Measurements from ENCODE around the gene RNF7.
A peak's percentile ranks its signal among the peaks of the same experiment; 100 is the strongest.

The RNF7 gene

DNA sequence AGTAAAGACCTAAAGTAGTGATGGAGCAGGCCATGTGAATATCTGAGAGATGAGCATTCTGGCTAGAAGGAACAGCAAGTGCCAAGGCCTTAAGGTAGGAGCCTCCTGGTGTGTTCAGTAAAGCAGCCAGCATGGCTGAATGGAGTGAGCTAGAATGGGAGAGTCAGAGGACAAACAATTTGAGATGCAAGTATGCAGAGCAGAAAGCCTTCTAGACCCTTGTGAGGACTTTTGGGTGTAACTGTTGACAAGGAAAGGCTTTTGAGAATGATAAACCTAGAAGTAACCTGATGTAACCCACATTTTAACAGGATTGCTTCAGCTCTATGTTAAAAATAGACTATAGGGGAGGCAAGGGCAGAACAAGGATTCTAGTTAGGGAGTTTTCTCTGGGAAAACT lies 14.8 kb upstream of the RNF7 start:
- Mint-ChIP-seq H3K4me3 (no peak overlapping the region), H3K9me3 (no peaks in the 10 kb centered on the region), H3K4me1 (no peaks in the 10 kb centered on the region), H3K27ac (no peak overlapping the region), H3K27me3 (no peaks in the 10 kb centered on the region)
- no peak for DNase-seq
- ATAC-seq = no peak

DNA sequence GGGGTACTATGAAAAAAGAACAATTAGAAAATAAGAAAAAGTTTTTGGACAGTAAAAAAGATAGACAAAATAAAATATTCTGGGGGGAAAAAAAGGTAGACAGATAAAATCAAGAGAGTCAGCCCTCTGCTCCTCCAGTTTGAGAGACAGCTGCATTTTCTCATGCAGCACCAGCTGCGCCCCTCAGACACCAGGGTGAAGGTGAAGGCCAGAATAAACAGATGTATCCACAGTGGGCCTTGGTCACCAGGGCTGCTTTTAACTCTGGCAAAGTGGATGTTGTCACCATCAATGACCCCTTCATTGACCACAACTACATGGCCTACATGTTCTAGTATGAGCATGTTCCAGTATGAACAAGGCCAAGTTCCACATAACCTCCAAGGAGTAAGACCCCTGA lies 13.9 kb upstream of the RNF7 start:
- no peaks in the 10 kb centered on the region for H3K9me3 Mint-ChIP-seq
- H3K27ac Mint-ChIP-seq = peak overlapping the region in 1 of 2 donors; percentile 66
- no peaks in the 10 kb centered on the region for H3K27me3 Mint-ChIP-seq
- H3K4me1 Mint-ChIP-seq = no peaks in the 10 kb centered on the region
- no peak for ATAC-seq
- DNase-seq = no peak
- H3K4me3 Mint-ChIP-seq = no peak overlapping the region

DNA sequence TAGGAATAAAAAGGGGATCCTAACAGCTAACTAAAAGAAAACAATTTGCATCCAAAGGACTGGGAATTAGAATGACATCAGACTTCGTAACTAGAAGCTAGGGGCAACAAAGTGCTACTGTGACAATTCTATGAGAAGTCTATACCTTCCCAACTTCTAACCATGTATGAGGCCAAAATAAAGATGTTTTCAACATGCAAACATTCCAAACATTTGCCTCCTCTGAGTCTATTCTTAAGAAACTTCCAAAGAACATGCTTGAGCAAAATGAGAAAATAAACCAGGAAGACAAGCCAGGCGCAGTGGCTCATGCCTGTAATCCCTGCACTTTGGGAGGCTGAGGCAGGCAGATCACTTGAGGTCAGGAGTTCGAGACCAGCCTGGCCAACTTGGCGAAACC lies 13.1 kb upstream of the RNF7 start:
- Mint-ChIP-seq H3K27ac (no peak overlapping the region), H3K27me3 (no peaks in the 10 kb centered on the region), H3K9me3 (no peaks in the 10 kb centered on the region), H3K4me1 (no peaks in the 10 kb centered on the region), H3K4me3 (no peak overlapping the region)
- DNase-seq (no peak), ATAC-seq (no peak)

- H3K9me3 Mint-ChIP-seq = no peaks in the 10 kb centered on the region
- H3K4me1 Mint-ChIP-seq = no peaks in the 10 kb centered on the region
- H3K27ac Mint-ChIP-seq = no peak overlapping the region
- no peak for DNase-seq
- H3K4me3 Mint-ChIP-seq = no peak overlapping the region
- no peaks in the 10 kb centered on the region for H3K27me3 Mint-ChIP-seq
- no peak for ATAC-seq
These were observed 11.6 kb upstream of the RNF7 start for GRCh38 chr3:141726483-141726882.

- Mint-ChIP-seq H3K27me3 (no peaks in the 10 kb centered on the region), H3K9me3 (no peaks in the 10 kb centered on the region), H3K4me3 (no peak overlapping the region), H3K27ac (no peak overlapping the region), H3K4me1 (no peaks in the 10 kb centered on the region)
- no peak for ATAC-seq
- DNase-seq = no peak
These were observed 9.7 kb upstream of the RNF7 start for GRCh38 chr3:141728355-141728892.

GRCh38 chr3:141729240-141729639 lies 8.9 kb upstream of the RNF7 start:
- Mint-ChIP-seq H3K27me3 (no peaks in the 10 kb centered on the region), H3K9me3 (no peaks in the 10 kb centered on the region), H3K27ac (no peak overlapping the region), H3K4me1 (no peaks in the 10 kb centered on the region), H3K4me3 (no peak overlapping the region)
- no peak for DNase-seq
- ATAC-seq = no peak

GRCh38 chr3:141735176-141735575 lies 2.9 kb upstream of the RNF7 start:
- H3K27ac Mint-ChIP-seq = no peak overlapping the region
- no peaks in the 10 kb centered on the region for H3K27me3 Mint-ChIP-seq
- DNase-seq (no peak), ATAC-seq (no peak)
- no peak overlapping the region for H3K4me3 Mint-ChIP-seq
- no peaks in the 10 kb centered on the region for H3K9me3 Mint-ChIP-seq
- H3K4me1 Mint-ChIP-seq = peaks cover 10% of the 10 kb centered on the region

- H3K27ac Mint-ChIP-seq = peak overlapping the region in 1 of 2 donors; percentile 8
- no peaks in the 10 kb centered on the region for H3K27me3 Mint-ChIP-seq
- no peak overlapping the region for H3K4me3 Mint-ChIP-seq
- ATAC-seq = no peak
- H3K4me1 Mint-ChIP-seq = peaks cover 18% of the 10 kb centered on the region
- no peaks in the 10 kb centered on the region for H3K9me3 Mint-ChIP-seq
- DNase-seq = no peak
These were observed 2.2 kb upstream of the RNF7 start for GRCh38 chr3:141735770-141736465.

DNA sequence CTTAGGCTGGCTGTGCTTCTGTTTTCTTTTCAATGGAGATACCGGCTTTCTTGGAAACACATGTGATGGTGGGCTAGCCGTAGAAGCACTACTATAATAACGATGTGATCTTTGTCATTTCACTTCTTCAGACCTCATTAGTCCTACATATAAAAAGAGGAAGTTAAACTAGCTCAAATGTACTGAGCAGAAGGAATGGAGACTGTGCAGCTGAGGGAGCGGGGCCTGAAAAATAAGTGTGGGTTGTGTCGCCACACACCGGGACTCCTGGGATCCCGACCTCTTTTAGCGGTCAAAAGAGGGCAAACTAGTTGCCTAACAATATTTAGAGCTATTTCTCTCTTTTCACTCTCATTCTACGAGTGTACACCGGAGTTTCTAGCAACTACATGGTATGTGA lies 1.0 kb upstream of the RNF7 start:
- H3K27ac Mint-ChIP-seq = no peak overlapping the region
- H3K4me3 Mint-ChIP-seq = no peak overlapping the region
- no peaks in the 10 kb centered on the region for H3K9me3 Mint-ChIP-seq
- ATAC-seq = no peak
- peaks cover 26% of the 10 kb centered on the region for H3K4me1 Mint-ChIP-seq
- DNase-seq = no peak
- no peaks in the 10 kb centered on the region for H3K27me3 Mint-ChIP-seq

DNA sequence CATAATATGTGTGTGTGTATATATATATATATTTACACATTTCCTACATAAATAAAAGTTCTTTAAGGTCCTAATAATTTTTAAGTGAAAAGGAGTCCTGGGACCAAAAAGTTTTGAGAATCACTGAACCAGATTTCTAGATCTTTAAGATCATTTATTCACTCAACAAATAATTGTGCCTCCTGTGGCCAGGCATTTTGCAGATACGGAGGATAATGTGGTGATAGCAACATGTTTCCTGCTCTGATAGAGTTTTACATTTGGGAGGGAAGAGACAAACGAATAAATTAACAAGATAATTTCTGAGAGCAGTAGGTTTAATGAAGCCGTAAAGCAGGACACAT lies 448 bp upstream of the RNF7 start:
- peak overlapping the region; percentile 100 for H3K27ac Mint-ChIP-seq
- ATAC-seq = no peak
- H3K27me3 Mint-ChIP-seq = no peaks in the 10 kb centered on the region
- peak overlapping the region; percentile 98 to 100 for H3K4me3 Mint-ChIP-seq
- H3K4me1 Mint-ChIP-seq = peaks cover 32% of the 10 kb centered on the region
- no peak for DNase-seq
- H3K9me3 Mint-ChIP-seq = no peaks in the 10 kb centered on the region

- Mint-ChIP-seq H3K4me3 (peak overlapping the region; percentile 98 to 100), H3K27me3 (no peaks in the 10 kb centered on the region), H3K9me3 (no peaks in the 10 kb centered on the region), H3K27ac (peak overlapping the region; percentile 100), H3K4me1 (peaks cover 41% of the 10 kb centered on the region)
- DNase-seq (no peak), ATAC-seq (no peak)
These were observed 829 bp downstream of the RNF7 start for GRCh38 chr3:141738891-141739363.

DNA sequence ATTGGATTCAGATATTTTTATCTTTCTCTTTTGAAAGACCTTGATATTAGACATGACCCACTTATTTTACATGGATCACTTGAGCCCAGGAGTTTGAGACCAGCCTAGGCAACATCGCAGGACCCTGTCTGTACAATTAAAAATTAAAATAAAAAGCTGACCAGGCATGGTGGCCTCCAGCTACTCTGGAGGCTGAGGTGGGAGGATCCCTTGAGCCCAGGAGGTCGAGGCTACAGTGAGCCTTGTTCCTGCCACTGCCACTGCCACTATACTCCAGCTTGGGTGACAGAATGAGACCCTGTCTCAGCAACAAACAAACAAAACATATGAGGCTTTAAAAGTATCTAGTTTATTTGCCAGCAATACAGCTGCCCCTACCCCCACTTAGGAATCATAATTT lies 1.6 kb downstream of the RNF7 start:
- peaks cover 49% of the 10 kb centered on the region for H3K4me1 Mint-ChIP-seq
- peak overlapping the region; percentile 98 to 100 for H3K4me3 Mint-ChIP-seq
- no peaks in the 10 kb centered on the region for H3K27me3 Mint-ChIP-seq
- no peak for DNase-seq
- ATAC-seq = no peak
- peak overlapping the region; percentile 40 to 100 for H3K27ac Mint-ChIP-seq
- no peaks in the 10 kb centered on the region for H3K9me3 Mint-ChIP-seq

DNA sequence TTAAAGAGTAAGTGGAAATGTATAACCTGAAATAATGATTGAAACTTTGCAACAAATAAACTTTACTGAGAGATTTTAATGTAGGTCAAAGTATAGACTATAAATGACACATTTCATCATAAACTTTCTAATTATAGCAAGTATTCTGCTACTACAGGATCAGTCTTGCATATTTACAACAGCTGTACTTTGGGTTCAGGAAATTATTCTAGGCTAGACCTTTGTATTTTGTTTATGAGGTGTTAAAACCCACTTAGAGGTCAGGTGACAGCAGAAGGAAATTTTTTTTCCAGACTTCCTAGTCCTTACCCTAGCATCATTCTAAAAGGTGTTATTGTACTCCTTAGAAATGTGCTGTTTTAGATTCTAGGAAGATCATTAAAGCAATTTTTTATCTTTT lies 2.3 kb downstream of the RNF7 start:
- DNase-seq = no peak
- ATAC-seq = no peak
- Mint-ChIP-seq H3K27me3 (no peaks in the 10 kb centered on the region), H3K4me3 (peak overlapping the region; percentile 98 to 100), H3K9me3 (no peaks in the 10 kb centered on the region), H3K27ac (no peak overlapping the region), H3K4me1 (peaks cover 51% of the 10 kb centered on the region)

GRCh38 chr3:141743305-141743704 lies 5.2 kb downstream of the RNF7 start:
- no peak overlapping the region for H3K4me3 Mint-ChIP-seq
- no peak overlapping the region for H3K27ac Mint-ChIP-seq
- peaks cover 55% of the 10 kb centered on the region for H3K4me1 Mint-ChIP-seq

GRCh38 chr3:141746962-141747361 lies 8.9 kb downstream of the RNF7 start:
- Mint-ChIP-seq H3K9me3 (no peaks in the 10 kb centered on the region), H3K4me3 (no peak overlapping the region), H3K27ac (peak overlapping the region in 1 of 2 donors; percentile 71), H3K27me3 (no peaks in the 10 kb centered on the region), H3K4me1 (peaks cover 30% of the 10 kb centered on the region)
- no peak for DNase-seq
- no peak for ATAC-seq

More at GRCh38 chr3:141743305-141743704, 5.2 kb downstream of the RNF7 start:
- Mint-ChIP-seq H3K9me3 (no peaks in the 10 kb centered on the region), H3K27me3 (no peaks in the 10 kb centered on the region)
- no peak for ATAC-seq
- DNase-seq = no peak

DNA sequence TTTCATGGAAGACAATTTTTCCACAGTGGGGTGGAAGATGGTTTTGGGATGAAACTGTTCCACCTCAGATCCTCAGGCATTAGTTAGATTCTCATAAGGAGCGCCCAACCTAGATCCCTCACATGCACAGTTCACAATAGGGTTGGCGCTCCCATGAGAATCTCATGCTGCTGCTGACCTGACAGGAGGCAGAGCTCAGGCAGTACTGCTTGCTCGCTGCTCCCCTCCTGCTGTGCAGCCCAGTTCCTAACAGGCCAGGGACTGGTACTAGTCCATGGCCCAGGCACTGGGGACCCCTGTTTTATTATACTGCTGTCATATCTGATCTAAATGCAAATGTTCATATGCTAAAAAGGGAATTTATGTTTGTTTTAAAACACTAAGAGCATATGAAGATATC lies 15.3 kb downstream of the RNF7 start:
- Mint-ChIP-seq H3K27me3 (no peaks in the 10 kb centered on the region), H3K4me1 (no peaks in the 10 kb centered on the region), H3K27ac (no peak overlapping the region), H3K4me3 (no peak overlapping the region), H3K9me3 (no peaks in the 10 kb centered on the region)
- DNase-seq = no peak
- ATAC-seq = no peak

GRCh38 chr3:141754032-141754431 lies 15.9 kb downstream of the RNF7 start:
- Mint-ChIP-seq H3K27ac (no peak overlapping the region), H3K4me1 (no peaks in the 10 kb centered on the region)
- no peak for ATAC-seq

More at GRCh38 chr3:141754032-141754431, 15.9 kb downstream of the RNF7 start:
- DNase-seq = no peak
- Mint-ChIP-seq H3K27me3 (no peaks in the 10 kb centered on the region), H3K9me3 (no peaks in the 10 kb centered on the region), H3K4me3 (no peak overlapping the region)
